ENCODE data around the gene FANCG.

FANCG gene

GRCh38 chr9:35060548-35061207 lies 19.1 kb downstream of the FANCG start:
- DNase-seq (ENCODE audit: low read depth), result no peak

- no peak for DNase-seq (ENCODE audit: low read depth)
Measured at GRCh38 chr9:35059438-35059837, 20.3 kb downstream of the FANCG start.

- no peak for DNase-seq (ENCODE audit: low read depth)
Measured at GRCh38 chr9:35057271-35057620, 22.5 kb downstream of the FANCG start.

DNA sequence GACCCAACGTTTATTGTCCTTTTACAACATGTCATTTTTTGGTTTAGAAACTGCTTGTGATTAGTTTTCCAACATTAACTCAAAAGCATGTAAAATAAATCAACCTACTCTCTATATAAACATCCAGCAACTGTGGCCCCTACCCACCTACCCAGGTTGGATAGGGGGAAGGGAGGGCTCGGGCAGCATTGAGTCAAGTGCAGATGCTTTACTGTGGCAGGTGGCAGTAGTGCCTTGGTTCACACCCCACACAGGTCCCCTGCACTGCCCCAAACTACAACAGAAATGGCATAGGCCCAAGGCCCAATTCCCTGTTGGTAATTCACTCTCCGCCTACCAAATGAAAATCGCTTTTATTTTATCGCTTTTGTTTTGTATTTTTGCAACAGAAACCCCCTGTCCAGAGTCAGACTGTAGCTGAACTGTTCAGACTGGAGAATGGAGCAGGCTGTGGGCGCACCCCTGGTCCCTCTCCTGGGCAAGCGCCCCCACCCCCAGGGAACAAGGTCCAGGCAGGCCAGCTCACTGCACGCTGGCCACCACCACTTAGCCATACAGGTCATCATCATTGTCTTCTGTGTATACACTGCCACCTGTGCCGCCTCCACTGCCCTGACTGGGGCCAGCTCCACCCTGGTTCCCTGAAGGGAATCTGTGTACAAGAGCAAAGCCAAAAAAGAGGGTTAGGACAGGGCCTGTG lies 23.0 kb downstream of the FANCG start:
- DNase-seq (ENCODE audit: low read depth), result no peak

DNA sequence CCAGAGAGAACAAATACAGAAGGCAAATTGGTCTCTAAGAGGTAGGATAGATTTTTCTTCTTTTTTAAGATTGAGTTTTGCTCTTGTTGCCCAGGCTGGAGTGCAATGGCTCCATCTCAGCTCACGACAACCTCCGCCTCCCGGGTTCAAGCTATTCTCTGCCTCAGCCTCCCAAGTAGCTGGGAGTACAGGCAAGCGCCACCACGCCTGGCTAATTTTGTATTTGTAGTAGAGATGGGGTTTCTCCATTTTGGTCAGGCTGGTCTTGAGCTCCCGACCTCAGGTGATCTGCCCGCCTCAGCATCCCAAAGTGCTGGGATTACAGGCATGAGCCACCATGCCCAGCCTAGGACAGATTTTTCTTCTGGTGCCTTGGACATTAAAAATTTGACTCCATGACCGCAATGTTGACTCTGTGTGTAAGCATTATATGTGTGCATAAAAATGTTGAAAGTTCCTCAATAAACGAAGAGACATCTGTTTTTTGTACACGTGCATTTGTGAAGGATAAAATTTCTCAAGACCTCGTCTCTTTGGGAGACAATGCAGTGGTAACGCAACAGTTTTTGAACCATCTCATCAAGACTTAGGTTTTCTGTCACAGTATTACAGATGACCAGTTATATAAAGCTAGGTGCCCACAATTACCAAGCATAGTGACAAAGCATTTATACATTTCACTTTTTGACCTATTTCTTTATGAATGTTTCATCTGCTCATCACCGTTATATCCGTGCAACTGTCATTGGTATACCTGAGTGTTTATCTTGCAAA lies 24.7 kb downstream of the FANCG start:
- no peak for DNase-seq (ENCODE audit: low read depth)

GRCh38 chr9:35054185-35054835 lies 25.4 kb downstream of the FANCG start:
- DNase-seq (ENCODE audit: low read depth), result no peak

- peak; percentile 41 for DNase-seq (ENCODE audit: low read depth)
Measured at GRCh38 chr9:35051069-35051967, 28.4 kb downstream of the FANCG start.

GRCh38 chr9:35048511-35048910 lies 31.2 kb downstream of the FANCG start:
- no peak for DNase-seq (ENCODE audit: low read depth)

DNA sequence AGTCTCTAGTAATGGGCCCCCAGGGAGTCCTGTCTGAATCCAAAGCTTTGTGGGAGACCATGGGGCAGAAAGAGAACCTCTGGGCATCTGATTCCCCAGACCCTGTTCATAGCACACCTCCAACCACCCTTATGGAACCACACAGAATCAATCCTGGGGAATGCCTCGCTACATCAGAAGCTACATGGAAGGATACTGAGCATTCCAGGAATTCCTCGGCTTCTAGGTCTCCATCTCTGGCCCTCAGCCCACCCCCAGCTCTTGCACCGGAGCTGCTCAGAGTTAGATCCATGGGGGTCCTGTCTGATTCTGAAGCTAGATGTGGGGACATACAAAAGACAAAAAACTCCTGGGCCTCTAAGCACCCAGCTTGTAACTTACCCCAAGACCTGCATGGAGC lies 35.7 kb downstream of the FANCG start:
- no peak for DNase-seq (ENCODE audit: low read depth)

DNA sequence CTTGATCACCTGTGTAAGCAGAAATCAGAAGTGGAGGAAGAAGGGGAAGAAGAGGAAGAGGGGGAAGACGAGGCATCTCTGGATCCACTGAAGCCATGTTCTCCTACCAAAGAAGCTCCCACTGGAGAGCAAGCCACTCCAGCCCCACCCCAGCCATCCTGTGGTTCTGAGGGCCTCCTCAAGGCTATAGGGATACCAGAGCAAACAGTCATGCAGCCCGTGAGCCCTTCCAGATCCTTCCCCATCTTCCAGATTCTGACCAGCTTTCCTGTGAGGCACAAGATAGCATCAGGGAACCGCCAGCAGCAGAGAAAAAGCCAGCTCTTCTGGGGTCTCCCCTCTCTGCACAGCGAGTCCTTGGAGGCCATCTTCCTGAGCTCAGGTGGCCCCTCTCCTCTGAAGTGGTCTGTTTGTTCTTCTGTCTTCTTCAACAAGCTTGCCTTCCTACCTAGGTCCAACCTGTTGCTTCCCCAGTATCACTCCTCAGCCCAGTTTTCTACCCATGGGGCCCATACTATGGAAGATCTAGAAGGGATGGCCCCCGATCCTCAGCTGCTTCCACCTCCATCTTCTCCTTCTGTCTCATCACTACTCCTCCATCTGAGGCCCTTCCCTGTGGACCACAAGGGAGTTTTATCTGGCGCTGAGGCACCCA lies 36.7 kb downstream of the FANCG start:
- no peak for DNase-seq (ENCODE audit: low read depth)

- DNase-seq (ENCODE audit: low read depth), result no peak
Measured at GRCh38 chr9:35042081-35042604, 37.6 kb downstream of the FANCG start.

- DNase-seq (ENCODE audit: low read depth), result peak; percentile 8
Measured at GRCh38 chr9:35035851-35036701, 43.7 kb downstream of the FANCG start.

DNA sequence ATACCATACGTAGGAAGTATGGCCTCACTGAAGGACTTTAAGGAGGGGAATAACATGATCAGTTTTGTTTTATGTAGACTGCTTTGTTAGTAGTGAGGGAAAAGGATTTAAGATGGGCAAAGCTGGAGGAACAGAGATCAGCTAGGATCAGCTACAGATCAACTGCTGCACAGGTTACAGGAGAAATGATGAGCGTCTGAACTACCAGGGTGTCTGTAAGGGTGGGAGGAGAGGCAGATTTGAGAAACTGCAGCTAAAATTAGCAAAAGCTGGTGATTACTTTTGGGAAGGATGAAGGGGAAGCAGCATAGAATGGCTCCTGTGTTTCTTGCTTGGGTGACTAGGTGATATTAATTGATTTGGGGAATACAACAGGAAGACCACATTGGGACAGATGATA lies 46.6 kb downstream of the FANCG start:
- no peak for DNase-seq (ENCODE audit: low read depth)

- no peak for DNase-seq (ENCODE audit: low read depth)
Measured at GRCh38 chr9:35029852-35030251, 49.9 kb downstream of the FANCG start.

DNA sequence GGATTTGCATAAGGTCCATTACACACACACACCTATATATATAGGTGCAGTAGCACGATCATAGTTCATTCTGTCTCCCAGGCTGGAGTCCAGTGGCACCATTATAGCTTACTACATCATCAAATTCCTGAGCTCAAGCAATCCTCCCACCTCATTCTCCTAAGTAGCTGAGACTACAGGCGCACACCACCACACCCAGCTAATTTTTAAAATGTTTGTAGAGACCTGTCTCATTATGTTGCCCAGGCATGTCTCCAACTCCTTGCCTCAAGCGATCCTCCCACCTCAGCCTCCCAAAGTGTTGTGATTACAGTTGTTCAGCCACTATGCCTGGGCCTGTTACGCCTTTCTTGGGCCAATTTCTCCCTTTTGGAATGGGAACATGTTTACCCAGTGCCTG lies 50.5 kb downstream of the FANCG start:
- no peak for DNase-seq (ENCODE audit: low read depth)

DNA sequence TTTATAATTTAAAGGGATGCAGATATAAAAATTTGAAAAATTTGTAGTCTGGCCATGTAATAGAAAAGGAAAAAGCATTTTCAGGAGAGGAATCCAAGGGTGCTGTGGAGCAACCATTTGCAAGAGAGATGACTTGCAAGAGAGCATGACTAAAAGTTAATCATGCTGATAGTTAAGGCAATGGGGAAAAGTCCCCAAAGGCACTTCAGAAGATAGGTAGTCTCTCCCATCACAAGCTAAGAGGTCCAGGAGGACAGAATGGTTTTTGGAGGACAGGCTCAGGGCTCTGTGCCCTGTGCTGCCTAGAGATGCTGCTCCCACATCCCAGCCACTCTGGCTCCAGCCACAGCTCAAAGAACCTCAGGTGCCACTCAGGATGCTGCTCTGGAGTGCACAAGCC lies 51.4 kb downstream of the FANCG start:
- no peak for DNase-seq (ENCODE audit: low read depth)

DNA sequence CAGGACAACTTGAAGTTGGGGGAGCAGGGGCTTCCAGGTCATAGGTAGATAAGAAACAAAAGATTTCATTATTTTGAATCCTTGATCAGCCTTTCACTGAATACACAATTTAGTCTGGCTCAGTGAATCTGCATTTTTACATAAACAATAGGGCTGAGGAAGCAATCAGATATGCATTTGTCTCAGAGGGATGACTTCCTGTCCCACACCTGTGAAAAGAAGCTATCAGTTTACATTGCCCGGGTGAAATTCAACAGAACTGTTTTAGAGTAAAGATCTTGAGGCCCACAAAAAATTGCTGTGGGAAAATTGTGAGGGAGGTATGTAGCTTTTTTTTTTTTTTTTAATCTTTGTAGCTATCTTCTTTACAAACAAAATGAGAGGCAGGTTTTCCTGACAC lies 51.9 kb downstream of the FANCG start:
- DNase-seq (ENCODE audit: low read depth), result no peak

- no peak for DNase-seq (ENCODE audit: low read depth)
Measured at GRCh38 chr9:35027374-35027773, 52.4 kb downstream of the FANCG start.

DNA sequence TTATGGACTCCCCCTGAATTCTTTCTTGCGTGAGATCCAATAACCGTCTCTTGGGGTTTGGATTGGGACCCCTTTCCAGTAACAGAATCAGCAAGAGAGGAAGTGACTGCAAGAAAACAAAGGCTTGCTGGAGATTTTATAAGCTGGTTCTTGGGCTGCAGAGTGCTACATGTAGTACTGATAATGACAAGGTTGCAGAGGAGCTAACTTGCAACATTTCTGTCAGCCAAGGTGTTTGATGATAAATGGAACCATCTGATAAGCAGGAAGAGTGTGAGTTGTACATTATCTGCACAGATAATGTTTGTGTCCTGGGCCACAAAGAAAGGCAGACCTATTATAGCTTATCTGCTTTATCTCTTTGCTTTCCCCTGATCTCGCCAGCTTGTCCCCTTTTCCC lies 53.1 kb downstream of the FANCG start:
- no peak for DNase-seq (ENCODE audit: low read depth)

All from stimulated activated CD4-positive, alpha-beta T cell treated with anti-CD3 and anti-CD28 coated beads, Interleukin-2, amount 100 ng/mL, for 4 hours (primary cell).